GM21619 (cell line): Measurements from ENCODE around the gene SEC24B.
"Not testable (repeated sequence)": the region's sequence is repeated elsewhere in the genome, so short reads cannot be mapped to it uniquely, and the experiment has no call there.

Experiments used
- ATAC-seq: cut with Tn5 transposase; IDR thresholded peaks from one replicate; pipeline ENCODE4 v1.9.1; 2021; ENCODE audit not compliant: unreplicated experiment

Gene SEC24B

DNA sequence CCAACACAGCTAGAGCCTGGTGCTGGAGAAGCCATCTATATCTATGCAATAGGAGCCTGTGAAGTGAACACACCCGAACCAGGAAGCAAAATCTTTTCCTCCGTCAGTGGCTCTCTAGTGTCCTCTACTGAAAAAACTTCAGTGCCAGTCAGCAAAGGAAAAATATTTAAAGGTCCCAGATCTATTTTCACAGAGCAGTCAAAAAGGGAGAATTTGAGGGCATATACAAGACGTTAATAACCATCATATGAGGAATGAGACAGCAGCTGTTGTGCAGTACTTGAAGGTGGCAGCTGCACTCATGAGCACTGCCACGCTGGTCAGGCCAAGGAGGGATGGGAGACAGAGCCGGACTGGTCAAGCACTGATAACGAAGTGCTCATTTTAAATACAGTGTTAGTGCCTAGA, 140.8 kb downstream of the SEC24B start:
- no peak for ATAC-seq

DNA sequence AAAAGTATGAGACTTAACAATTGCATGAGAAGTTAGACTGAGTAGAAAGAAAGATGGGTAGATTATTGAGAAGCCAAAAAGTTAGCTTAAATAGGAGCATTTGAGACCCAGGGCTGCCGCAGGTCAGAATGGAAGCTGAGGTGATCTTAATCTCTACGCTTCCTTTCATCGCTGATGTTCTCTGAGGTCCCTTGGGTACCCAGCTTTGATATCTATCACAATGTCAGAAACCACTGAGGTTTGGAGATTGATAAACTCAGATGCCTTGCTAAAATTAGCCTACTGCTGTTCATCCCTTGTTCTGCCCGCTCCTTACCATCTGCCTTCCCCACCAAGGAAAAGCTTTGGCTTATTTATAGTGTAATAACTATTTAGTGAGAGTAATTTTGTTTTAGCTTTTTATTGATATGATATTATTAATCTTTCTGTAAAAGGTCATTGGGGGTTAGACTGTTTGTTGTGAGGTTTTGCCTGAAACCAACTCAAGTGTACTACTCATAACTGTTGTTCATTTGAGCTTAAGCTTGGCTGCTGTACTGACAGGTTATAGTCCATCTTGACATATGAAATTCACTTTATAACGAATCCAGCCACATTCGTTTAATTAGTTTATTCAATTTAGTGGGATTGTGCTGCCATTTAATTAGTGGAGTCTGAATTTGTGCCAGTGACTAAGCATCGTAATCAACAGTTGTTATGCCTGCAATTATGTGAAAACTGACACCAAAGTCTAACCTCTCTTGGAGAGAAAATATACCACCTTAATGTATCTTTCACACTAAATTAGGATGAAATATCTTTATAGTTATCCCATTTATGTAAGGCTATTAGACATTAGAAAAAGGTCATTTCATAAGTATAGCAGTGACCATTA, 141.6 kb downstream of the SEC24B start:
- ATAC-seq: no peak

DNA sequence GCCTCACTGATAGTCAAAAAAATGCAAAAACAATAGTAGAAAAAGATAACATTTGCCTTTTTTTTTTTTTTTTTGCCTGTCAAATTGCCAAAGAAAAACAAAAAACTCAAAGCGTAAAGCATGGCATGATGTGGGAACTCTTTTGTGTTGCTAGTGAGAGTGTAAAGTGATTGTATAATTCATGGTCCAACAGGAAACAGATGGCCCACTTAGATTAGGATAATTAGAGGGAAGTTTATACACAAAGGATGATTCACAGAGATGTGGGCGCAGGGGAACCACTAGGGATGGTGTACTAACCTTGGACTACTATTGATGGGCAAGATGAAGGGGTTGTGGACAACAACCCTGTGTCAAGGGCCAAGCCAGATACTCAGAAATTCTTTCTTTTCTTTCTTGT, 142.8 kb downstream of the SEC24B start:
- no peak for ATAC-seq

DNA sequence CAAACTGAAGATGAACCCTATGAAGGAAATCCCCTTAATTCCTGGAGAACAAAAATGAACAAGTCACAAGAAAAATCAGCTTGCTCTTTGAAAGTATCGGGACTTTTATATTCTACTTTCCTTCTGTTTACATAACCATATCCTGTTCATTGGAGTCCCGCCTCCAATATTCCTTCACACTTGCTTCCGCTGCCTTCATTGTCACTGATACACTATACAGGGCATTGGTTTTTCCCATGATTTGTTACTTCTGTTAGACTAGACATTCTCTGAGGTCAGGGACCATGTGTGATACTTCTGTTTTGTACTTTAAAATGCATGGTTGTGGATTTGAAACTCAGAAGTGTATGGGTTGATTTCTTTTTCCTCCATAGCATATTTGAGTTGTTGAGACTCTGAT, 145.2 kb downstream of the SEC24B start:
- no peak for ATAC-seq

DNA sequence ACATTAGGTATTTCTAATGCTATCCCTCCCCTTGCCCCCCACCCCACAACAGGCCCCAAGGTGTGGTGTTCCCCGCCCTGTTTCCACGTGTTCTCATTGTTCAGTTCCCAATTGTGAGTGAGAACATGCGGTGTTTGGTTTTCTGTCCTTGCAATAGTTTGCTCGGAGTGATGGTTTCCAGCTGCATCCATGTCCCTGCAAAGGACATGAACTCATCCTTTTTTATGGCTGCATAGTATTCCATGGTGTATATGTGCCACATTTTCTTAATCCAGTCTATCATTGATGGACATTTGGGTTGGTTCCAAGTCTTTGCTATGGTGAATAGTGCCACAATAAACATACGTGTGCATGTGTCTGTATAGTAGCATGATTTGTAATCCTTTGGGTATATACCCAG, 146.4 kb downstream of the SEC24B start:
- ATAC-seq: not testable (repeated sequence)

DNA sequence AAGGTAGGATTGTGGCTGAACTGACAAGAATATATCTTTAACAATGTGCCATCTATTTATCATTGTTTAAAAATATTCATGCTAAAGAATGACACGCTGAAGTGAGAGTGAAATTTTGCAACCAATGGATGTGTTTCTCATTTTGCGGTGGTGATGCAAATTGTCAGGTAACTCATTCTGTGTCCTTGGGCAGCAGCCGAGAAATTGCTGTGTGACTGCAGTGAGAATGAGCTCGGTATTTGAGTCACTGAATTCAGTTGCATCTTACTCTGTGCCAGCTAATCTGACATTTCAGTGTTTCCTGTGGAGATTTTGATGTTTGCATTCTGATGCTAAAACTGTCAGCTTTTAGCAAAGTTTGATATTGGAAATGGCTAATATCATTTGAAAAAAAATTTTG, 154.6 kb downstream of the SEC24B start:
- ATAC-seq: peak; percentile 99

DNA sequence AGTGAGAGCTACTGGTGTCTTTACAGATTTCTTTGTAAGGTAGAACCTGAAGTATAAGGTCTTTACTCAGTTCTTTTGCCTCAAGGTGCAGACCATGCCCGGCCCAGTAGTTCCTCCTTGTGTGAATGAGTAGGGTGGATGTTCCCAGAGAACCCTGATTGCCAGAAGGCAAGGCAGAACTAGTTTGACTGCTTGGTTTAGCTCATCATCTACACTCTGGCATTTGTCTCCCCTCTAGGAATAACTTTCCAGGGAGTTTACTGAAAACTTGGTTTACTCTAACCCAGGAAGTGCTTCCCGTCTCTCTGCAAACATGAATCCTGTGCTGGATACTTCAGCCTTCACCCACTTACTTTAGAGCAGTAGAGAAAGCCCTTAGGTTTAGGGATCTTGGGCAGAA, 155.5 kb downstream of the SEC24B start:
- ATAC-seq: no peak

DNA sequence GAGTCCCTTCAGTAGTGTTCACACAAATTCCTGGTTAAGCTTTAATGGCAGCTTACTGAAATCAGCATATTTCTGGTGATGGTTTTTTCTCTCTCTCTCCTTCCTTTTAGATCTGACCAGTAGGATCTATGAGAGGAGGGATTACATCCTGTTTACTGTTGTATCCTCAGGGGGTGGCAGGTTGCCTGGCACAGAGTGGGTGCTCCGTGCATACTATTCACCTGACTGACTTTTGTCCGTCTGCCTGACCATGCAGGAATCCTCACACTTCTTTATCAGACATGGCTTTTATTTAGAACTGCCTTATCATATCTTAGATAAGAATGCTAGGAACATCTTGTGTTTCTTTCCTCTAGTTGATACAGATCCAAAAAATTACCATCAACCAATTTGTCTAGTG, 156.0 kb downstream of the SEC24B start:
- ATAC-seq: no peak
